Right renal pelvis (tissue), 4 donors: ENCODE data around the gene NUP62. TPM values are rescaled to one million over a fixed set of nuclear protein-coding genes. Genes with fewer than 3 reads are reported as not detected.

Source experiments
- DNase-seq, 4 donors: peaks; one replicate each; pipeline ENCODE4 v3.0.0-alpha.2; 2013; ENCODE audit warnings: low read depth in 4 of 4, low spot score in 3 of 4, missing footprints in 1 of 4
- polyA plus RNA-seq, 4 donors: library from polyadenylated mRNA; unstranded; fragments of 120-200 nt; gene quantifications; one replicate each; pipeline ENCODE4 v1.2.1, GENCODE V29; 2013; ENCODE audit not compliant: insufficient read length in 4 of 4

The NUP62 gene
- polyA plus RNA-seq, 4 donors: 58.7 to 63.6 (median 61.4) TPM

DNA sequence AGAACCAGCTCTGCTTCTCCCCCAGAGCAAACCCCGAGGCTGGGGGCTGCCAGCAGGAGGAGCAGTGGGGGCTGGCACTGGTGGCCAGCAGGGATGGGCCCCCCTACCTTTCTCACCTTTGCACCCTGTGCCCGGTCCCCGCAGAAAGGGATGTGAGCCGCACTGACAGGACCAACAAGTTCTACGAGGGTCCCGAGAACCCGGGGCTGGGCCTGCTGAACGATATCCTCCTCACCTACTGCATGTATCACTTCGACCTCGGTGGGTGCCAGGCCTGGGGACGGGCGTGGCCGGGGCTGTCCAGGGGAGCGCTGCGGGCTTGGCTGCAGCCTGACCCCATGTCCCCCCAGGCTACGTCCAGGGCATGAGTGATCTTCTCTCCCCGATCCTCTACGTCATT, 45.2 kb downstream of the NUP62 start:
- DNase-seq: no peak

DNA sequence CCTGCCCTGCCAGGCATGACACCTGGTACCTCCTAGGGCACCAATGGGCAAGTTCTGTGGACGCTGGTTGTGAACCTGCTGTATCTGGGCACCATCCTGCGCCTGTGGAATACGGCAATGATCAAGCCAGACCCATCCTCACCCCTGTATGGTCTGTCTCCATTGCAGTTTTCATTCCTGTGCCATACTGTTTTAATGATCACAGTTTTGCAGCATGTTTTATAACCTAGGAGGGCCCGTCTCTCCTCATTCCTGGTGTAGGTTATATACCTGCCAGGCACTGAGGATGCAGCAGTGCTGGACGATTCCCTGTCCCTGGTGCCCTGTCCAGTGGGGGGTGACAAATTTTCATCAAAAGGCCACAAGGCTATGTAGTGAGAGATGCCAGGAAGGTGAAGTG, 46.2 kb downstream of the NUP62 start:
- no peak for DNase-seq

DNA sequence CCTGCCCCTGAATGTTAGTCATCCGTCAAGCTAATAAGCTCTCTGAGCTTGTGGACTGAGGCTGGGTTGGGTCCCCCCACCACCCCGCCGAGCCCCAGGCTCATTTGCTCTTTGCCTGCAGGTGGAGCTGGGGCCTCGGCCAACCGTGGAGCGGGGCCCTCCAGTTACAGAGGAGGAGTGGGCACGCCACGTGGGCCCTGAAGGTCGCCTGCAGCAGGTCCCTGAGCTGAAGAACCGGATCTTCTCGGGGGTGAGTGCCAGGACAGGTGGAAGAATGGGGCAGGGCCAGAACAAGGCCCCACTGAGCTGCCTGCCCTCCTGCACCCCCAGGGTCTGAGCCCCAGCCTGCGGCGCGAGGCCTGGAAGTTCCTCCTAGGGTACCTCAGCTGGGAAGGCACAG, 46.7 kb downstream of the NUP62 start:
- DNase-seq: no peak

DNA sequence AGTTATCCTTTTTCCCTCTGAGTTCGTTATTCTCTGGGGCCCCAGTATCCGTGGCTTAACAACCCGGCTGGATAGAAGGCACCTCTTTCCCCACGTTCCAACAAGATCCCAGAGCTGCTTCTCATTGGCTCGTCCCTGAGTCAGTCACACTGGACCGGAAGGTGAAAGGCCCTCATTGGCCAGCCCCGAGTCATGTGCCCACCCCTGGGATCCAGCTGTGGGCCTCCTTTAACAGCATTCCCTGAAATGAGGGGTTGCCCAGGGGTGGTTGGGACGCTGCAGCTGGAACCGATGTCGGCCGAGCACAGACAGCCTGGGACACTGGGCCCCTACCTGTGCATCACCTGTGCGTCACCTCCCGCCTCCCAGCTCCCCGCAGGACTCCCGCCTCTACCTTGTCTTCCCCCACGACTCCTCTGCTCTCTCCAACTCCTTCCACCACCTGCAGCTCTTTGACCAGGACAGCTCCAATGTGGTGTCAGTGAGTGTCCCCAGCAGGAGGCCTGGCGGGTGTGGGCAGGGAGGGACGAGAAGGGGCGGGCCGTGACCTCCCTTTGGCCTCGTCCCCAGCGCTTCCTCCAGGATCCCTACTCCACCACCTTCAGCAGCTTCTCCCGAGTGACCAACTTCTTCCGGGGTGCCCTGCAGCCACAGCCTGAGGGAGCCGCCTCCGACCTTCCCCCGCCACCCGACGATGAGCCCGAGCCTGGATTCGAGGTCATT, 47.5 kb downstream of the NUP62 start:
- DNase-seq: no peak

DNA sequence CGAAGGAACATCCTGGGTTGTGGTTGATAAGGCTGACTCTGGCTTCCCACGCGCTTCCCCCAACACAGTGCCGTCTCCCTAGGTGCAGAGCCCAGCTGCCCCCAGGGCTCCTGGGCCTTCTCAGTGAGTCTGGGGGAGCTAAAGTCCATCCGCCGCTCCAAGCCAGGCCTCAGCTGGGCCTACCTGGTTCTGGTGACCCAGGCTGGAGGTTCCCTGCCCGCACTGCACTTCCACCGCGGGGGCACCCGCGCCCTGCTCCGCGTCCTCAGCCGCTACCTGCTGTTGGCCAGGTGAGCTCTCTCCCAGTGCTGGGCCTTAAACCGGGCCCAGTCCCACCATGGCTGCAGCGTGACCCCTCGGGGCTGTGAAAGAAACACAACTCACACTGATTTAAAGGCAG, 48.1 kb downstream of the NUP62 start:
- DNase-seq: no peak

DNA sequence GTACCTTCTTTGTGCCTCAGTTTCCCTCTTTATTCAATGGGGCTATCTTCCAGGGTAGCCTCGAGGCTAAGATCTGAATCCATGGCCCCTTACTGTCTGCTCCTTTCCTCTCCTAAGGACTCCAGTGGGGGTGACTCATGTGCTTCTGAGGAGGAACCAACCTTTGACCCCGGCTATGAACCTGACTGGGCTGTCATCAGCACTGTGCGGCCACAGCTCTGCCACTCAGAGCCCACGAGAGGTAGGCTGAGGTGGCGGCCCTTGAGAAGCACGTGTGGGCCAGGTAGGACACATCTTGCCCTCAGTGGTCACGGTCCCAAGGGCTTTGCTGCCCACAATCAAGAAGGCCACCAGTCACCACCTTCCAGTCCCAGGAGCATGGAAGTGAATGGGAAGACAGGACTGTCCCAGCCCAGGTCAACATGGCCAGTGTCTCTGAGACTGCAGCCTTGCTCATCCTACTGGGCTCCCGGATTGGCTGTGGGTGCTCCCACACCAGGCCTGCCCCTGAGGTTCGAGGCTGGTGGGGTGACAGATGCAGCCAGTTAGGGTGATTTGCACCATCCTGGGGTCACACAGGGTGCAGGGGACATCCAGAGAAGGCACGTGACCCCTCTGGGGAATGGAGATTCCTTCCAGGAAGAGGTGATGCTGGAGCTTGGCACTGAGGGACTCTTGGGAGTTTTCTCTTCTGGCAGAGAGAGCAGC, 49.0 kb downstream of the NUP62 start:
- DNase-seq: no peak

DNA sequence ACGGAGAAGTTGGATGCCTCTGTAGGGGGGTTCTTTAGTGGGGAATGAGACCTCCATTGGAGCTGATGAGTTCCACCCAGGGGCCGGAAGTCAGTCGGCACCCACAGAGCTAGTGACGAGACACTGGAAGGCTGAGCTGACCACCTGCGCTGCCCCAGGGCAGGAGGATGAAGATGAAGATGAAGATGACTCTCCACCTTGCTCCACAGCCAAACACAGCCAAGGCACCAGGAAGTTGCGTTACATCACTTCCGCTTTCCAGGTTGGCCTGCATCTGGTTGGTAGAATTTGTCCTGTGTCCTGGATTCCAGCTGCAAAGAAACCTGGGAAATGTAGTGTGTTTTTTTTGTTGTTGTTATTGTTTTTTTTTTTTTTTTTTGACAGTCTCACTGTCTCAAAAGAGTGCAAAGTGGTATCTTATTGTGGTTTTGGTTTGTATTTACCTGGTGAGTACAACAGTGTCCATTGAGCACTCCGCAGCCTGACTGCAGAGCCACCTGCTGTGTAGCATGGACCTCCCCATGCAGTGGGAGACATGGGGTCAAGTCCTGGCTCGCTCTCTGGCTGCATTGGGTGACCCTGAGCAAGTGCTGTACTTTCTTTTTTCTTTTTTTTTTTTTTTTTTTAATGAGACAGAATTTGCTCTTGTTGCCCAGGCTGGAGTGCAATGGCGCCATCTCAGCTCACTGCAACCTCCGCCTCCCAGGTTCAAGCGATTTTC, 49.9 kb downstream of the NUP62 start:
- DNase-seq: no peak

DNA sequence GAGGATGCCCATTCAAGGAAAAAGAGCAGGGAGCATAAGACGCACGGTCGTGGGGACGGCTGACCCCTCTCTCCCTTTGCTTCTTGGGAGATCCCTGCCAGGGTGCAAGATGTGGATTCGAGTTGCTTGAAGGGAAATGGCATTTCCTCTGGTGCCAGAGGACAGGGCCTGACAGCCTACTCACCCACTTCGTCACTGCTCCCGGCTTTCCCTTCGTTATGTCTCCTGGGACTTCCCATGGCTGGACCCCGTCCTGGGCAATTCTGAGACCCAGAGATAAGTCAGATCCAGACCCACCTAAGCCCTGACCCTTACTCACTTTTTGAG, 50.6 kb downstream of the NUP62 start:
- no peak for DNase-seq

DNA sequence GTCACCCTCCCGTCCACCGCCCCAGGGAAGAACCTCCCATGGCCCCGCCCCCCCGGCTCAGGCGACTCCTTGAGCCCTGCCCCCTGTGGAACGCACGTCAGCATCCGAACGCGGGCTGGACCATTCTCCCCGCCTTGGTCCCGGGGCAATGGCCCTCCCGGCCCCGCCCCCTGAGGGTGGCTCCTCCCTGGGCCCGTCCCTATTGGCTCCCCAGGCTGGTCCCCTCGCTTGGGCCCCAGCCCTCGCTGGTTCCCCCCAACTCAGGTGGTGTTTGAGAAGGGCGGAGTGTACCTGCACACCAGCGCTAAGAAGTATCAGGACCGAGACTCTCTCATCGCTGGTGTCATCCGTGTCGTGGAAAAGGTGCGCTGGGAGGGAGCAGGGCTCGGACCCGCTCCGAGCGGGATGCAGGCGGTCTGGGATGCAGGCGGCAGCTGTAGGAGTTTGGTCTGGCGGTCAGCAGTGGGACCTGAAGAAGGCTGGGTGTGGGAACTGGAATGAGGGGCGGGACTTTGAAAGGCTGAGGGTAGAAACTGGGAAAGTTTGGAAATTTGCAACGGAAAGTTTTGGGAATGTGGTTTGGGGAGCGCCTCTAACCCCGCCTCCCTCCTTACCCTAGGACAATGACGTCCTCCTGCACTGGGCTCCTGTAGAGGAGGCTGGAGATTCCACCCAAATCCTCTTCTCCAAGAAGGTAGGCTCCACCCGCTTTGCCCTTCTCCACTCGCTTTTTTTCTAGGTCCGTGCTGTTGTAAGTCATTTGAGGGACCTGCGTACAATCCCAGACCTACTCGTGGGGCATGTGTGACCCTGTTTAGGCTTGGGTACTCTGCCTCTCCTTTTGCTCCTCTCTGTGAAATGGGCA, 51.2 kb downstream of the NUP62 start:
- DNase-seq: peak; percentile 94 to 95 (median 94)

DNA sequence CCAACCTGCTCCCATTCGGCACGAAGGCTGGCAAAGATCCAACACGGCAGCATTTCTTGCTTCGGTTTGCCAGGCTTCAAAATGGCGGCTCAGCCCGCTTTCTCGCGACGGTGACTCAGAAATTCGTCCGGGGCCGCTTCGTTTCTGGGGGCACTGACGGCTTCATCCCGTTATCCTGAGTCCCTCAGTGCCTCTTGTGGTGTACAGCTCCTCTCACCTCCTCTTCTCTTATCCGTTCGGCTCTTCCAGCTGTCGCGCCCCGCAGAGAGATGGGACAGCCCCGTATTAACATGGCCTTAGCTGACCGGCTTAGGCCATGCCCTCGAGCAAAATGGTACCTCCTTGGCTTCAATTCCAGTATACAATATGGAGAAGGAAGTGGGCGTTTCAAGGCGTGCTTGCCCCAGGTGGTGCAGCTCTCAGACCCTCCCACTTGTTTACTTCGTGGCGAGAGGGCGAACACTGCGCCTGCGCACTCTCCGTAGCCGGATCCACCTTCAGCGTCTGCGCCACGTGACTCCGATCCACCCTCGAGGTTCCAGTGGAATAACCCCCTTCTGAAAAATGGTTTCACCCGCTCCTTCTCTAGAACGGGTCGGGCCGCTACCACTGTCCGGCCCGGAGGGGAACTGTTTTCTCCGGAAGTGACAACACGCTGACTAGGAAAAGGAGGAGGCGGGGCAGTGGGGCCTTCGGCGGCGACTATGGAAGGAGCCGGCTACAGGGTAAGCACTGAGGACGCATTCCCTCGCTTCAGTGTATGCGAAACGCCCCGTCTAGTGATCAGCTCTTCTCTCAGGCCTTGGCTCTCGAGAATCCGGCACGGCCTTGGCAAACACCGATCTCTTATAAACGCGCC, 52.1 kb downstream of the NUP62 start, which contains the start of the genes AKT1S1 and TBC1D17:
Gene AKT1S1, minus strand, starts transcription at position 336 of the 859 bp plus-strand sequence. CDS start 4,060 bp downstream, outside the sequence.
Gene TBC1D17, plus strand, starts transcription at position 683 of the 859 bp plus-strand sequence. Its CDS starts 22 bp downstream, at position 705.
- peak; percentile 99 to 100 (median 99) for DNase-seq

DNA sequence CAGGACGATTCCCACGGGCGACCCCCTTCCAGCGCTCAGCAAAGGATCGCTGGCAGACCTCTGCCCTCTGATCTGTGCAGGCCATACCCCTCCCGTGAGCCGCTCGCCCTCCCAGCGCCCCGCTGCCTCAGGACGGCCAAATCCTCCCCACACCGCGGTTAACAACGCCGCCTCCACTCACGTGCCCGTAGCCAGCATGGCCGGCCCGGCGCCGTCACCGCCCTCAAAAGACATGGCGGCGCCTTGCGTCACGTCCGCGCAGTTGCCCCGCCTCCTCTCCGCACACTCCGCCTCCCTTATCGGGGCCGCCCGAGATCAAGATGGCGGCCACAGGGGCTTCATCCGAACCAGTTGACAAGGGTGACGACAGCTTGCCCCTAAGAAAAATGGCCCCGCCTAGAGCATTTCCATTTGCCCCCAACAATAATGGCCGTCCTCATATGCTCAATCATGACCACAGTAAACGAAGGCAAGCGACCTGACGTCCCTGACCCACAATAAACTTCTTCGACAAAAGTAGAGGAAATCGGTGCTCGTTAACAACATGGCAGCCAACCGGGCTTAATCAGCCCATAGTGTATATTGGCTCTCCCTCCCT, 52.8 kb downstream of the NUP62 start:
- DNase-seq: peak; percentile 96 to 100 (median 98)

DNA sequence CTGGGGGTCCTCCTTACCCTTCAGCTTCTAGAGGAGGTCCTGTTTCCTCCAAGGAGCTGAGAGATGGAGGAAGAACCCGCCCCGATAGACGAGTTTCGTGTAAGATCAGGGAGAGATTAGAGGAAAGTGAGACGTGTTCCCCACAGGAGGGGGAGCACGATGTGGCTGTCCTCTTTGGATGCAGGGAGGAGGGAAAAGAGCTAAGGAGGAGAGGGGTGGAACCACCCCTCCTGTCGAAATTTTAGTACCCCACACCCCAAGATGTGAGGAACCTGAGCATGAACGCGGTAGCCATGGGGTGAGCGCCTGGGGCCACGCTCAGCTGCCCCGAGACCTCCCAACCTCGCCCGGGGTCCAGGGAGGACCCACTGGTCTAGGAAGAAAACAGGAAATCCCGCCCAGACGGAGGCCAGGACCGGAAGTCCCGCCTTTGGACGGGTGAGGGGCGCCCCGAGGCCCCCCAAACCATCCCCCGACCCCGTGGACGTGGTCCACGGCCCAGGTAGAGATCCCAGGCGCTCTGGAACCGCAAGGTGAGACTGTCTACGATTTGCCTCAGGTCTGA, 53.4 kb downstream of the NUP62 start:
- DNase-seq: no peak

DNA sequence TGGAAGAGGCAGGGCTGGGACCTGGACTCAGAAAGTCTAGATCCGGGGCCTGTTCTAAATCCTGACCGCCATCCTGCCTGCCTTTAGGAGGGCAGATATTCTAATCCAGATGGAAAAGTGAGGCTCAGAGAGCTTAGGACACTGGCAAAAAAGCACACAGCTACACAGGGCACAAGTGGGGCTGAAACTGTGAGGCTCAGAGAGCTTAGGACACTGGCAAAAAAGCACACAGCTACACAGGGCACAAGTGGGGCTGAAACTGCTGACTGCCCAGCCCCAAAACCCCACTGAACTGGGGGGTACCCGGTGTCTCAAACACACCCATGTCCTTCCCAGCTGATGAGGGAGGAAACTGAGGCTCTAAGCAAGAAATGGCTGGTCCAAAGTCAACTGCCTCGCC, 54.1 kb downstream of the NUP62 start:
- no peak for DNase-seq

DNA sequence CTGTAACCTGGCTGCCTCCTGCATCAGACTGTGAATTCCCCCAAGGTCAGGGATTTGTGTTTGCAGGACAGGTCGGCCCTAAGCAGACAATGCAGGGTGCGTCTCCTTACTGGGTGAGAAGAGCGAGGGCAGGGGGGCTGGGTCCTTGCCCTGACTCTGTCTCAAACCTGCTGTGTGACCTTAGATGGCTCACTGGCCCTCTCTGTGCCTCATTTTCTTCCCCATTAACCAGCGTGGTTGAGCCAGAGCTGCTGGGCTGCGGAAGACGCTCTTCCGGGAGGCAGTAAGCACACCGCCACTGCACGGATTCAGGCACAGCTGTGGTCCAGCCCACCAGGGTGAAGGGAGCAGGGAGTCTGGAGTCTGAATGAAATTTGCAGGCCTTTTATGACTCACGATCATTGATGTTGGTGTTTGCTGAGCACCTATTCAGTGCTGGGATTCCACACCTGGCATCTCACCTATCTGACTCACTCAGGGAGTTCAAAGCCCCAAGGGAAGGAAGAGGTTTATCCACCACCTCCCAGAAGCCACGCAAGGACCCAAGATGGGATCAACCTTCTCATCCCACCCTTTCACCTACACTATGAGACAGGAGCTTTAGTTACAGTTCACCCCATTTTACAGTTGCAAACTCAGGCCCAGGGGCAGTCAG, 54.7 kb downstream of the NUP62 start:
- DNase-seq: no peak

DNA sequence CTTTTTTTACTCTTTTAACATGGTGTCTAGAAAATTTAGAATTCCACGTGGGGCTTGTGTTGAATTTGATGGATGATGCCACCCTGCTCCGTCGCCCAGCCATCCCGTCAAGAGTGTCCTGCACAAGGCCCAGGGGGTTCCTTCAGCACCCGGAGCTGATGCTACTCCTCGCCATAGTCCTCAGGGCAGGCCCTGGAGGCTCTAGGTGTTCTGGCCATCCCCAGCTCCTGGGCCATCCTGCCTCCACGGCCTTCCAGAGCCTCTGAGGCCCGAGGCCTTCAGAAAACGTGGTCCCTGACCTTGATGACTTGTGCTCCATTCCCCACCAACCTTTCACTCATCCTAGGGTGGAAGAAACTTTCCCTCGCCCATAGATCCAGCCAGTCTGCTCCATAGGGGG, 55.5 kb downstream of the NUP62 start:
- no peak for DNase-seq

DNA sequence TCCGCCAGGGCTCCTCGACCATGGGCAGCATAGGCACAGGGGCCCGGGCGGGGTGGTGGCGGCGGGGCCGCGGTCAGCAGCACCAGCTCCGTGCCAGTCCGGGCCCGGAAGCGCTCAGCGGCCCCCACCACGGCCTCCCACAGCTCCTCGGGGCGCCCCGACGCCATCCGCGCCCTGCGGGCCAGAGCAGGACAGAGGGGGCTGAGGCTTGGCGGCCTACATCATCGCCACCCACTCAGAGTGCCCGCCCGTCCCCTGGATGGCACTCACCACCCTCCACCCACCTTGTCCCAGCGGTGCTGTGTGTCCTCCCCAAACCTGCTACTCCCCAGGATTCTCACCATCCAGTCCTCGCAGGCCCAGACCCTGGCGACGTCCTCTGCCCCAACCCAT, 56.2 kb downstream of the NUP62 start:
- DNase-seq: no peak

DNA sequence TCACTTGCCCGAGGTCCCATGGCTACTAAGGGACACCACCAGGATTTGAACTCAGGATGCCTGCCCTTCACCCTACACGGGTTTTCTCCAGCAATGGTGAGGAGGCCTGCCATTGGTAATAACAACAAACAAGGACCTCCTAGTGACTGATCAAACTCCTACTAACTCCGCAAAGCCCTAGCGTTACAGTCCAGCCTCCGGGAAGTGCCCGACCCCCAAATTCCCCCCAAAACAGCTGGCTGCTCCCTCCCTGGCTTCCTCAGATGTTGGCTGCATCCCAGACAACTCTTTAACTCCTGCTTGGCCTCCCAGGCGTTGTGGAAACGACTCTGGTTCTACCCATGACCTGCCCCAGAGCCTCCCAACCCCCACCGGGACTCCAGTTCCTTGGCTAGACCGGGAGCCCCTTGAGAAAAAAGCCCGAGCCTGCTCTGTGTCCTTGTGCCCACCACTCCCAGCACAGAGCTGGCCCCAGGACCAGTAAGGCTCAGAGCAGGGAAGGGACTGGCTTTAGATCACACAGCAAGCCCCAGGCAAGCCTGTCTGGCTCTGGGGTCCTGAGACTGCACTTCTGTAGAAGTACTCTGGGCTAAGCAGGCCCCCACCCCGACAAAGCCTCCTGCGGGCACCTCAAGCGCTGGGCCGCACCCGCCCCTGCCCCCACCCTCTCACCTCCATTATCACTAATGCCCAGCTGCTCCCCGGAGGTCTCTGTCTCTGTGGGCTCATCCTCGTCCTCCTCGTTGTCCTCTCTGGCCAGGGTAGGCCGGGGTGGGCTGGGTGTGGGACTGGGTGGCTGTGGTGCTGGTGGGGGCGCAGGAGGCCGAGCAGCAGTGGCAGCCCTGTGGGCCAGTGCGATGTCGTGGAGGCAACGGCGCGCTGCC, 56.8 kb downstream of the NUP62 start:
- no peak for DNase-seq
